ENCODE data around the gene ZCWPW2. TPM values are rescaled to one million over a fixed set of nuclear protein-coding genes. Genes with fewer than 3 reads are reported as not detected.

The ZCWPW2 gene
- total RNA-seq, 1 donor from 2014 or later, result 0.14 TPM

DNA sequence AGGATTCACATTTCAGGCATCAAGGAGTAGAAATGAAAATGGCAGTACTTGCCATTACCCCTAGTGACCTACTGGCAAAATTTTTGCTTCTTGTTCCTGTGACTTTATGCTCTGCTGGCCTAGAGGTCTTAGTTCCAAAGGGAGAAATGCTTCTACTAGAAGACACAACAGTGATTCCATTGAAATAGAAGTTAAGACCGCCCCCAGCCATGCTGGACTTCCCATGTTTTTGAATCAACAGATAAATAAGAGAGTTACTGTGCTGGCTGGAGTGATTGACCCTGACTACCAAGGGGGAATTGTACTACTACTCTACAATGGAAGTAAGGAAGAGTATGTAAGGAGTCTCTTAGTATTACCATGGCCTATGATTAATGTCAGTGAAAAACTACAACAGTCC is 196.3 kb downstream of the ZCWPW2 start:
- DNase-seq (ENCODE audit: low spot score), result no peak
- peaks cover 13% of the 10 kb centered on the region for H3K9me3 Mint-ChIP-seq
- no peak overlapping the region for H3K4me3 Mint-ChIP-seq (ENCODE audit: low read depth)
- no peak overlapping the region for H3K27ac Mint-ChIP-seq
- H3K36me3 Mint-ChIP-seq (ENCODE audit: low read depth), result no peaks in the 10 kb centered on the region
- no peaks in the 10 kb centered on the region for H3K27me3 Mint-ChIP-seq (ENCODE audit: low read depth)
- intact Hi-C loops (cut with micrococcal nuclease), result no loop called here
- H3K4me1 Mint-ChIP-seq (ENCODE audit: low read depth), result no peaks in the 10 kb centered on the region

- no peak overlapping the region for H3K27ac Mint-ChIP-seq
- no peaks in the 10 kb centered on the region for H3K27me3 Mint-ChIP-seq (ENCODE audit: low read depth)
- intact Hi-C loops (cut with micrococcal nuclease), result no loop called here
- peaks cover 4% of the 10 kb centered on the region for H3K9me3 Mint-ChIP-seq
- H3K4me1 Mint-ChIP-seq (ENCODE audit: low read depth), result no peaks in the 10 kb centered on the region
- no peak overlapping the region for H3K4me3 Mint-ChIP-seq (ENCODE audit: low read depth)
- DNase-seq (ENCODE audit: low spot score), result no peak
- H3K36me3 Mint-ChIP-seq (ENCODE audit: low read depth), result no peaks in the 10 kb centered on the region
Measured at GRCh38 chr3:28547677-28548076, 199.2 kb downstream of the ZCWPW2 start.

DNA sequence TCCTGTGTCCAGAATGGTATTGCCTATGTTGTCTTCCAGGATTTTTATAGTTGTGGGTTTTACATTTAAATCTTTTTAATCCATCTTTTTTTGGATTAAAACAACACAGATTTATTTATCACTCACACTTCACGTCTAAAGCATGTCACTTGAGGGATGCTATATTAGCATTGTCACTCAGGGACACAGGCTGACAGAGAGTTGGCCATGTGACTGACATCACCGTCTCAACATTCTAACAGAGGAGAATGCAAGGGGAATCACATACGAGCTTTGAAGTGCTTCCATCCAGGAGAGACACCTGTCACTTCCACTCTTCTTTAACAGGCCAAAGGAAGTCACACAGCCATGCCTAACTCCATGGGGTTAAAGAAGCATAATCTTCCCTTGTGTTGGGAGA is 204.7 kb downstream of the ZCWPW2 start:
- Mint-ChIP-seq H3K4me3 (ENCODE audit: low read depth) (no peak overlapping the region), H3K9me3 (no peaks in the 10 kb centered on the region)

DNA sequence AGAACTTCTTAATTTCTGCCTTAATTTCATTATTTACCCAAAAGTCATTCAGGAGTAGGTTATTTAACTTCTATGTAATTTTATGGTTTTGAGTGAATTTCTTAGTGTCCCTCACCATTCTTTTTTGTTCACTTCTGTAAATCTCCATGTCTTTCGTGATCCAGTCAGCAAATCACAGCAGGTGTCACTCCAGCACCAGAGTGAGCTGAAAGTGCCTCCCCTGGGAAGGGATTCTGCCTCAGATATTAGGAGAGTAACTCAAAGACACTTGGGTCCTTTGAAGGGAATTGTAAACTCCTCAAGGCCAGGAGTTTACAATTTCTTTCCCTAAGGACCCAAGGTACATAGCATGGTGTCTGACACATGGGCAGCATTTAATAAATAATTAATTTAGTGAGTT is 207.7 kb downstream of the ZCWPW2 start:
- H3K27me3 Mint-ChIP-seq (ENCODE audit: low read depth), result no peaks in the 10 kb centered on the region
- intact Hi-C loops (cut with micrococcal nuclease), result no loop called here
- H3K4me1 Mint-ChIP-seq (ENCODE audit: low read depth), result no peaks in the 10 kb centered on the region
- no peaks in the 10 kb centered on the region for H3K36me3 Mint-ChIP-seq (ENCODE audit: low read depth)
- no peaks in the 10 kb centered on the region for H3K9me3 Mint-ChIP-seq
- no peak for DNase-seq (ENCODE audit: low spot score)
- no peak overlapping the region for H3K4me3 Mint-ChIP-seq (ENCODE audit: low read depth)
- H3K27ac Mint-ChIP-seq, result no peak overlapping the region

More for the DNA sequence above, 204.7 kb downstream of the ZCWPW2 start:
- Mint-ChIP-seq H3K4me1 (ENCODE audit: low read depth) (no peaks in the 10 kb centered on the region), H3K27ac (no peak overlapping the region), H3K36me3 (ENCODE audit: low read depth) (no peaks in the 10 kb centered on the region), H3K27me3 (ENCODE audit: low read depth) (no peaks in the 10 kb centered on the region)
- DNase-seq (ENCODE audit: low spot score), result no peak
- intact Hi-C loops (cut with micrococcal nuclease), result no loop called here

- Mint-ChIP-seq H3K36me3 (ENCODE audit: low read depth) (no peaks in the 10 kb centered on the region), H3K4me3 (ENCODE audit: low read depth) (no peak overlapping the region), H3K4me1 (ENCODE audit: low read depth) (no peaks in the 10 kb centered on the region), H3K27me3 (ENCODE audit: low read depth) (no peaks in the 10 kb centered on the region), H3K27ac (no peak overlapping the region), H3K9me3 (no peaks in the 10 kb centered on the region)
- no peak for DNase-seq (ENCODE audit: low spot score)
- intact Hi-C loops (cut with micrococcal nuclease), result no loop called here
Measured at GRCh38 chr3:28564211-28564610, 215.7 kb downstream of the ZCWPW2 start.

DNA sequence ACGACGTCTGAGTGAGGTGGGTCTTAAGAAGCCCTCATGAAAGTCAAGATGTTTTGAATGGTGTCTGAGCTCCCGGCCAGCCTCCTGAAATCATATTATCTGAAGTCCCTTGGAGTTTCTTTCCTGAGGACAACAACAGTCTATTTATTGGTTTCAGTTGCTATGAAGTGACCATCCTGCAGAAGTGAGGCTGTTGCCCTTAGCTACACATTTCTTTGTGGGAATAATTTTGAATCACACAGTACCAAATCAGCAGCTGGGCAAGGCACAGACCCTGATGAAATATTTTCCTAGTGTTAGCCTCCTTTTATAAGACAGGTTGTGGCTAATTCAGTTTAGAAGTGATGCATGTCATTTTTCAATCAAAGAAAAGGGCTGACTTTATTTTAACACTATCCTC is 220.8 kb downstream of the ZCWPW2 start:
- peaks cover 13% of the 10 kb centered on the region for H3K27me3 Mint-ChIP-seq (ENCODE audit: low read depth)
- no peak overlapping the region for H3K27ac Mint-ChIP-seq
- intact Hi-C loops (cut with micrococcal nuclease), result no loop called here

GRCh38 chr3:28574036-28574435 is 225.5 kb downstream of the ZCWPW2 start:
- no peaks in the 10 kb centered on the region for H3K36me3 Mint-ChIP-seq (ENCODE audit: low read depth)
- peaks cover 49% of the 10 kb centered on the region for H3K27me3 Mint-ChIP-seq (ENCODE audit: low read depth)
- H3K9me3 Mint-ChIP-seq, result no peaks in the 10 kb centered on the region
- no peak for DNase-seq (ENCODE audit: low spot score)
- H3K4me3 Mint-ChIP-seq (ENCODE audit: low read depth), result no peak overlapping the region
- no peak overlapping the region for H3K27ac Mint-ChIP-seq
- intact Hi-C loops (cut with micrococcal nuclease), result no loop called here
- H3K4me1 Mint-ChIP-seq (ENCODE audit: low read depth), result peaks cover 2% of the 10 kb centered on the region

More for the DNA sequence above, 220.8 kb downstream of the ZCWPW2 start:
- Mint-ChIP-seq H3K9me3 (no peaks in the 10 kb centered on the region), H3K4me1 (ENCODE audit: low read depth) (no peaks in the 10 kb centered on the region), H3K4me3 (ENCODE audit: low read depth) (no peak overlapping the region), H3K36me3 (ENCODE audit: low read depth) (no peaks in the 10 kb centered on the region)
- no peak for DNase-seq (ENCODE audit: low spot score)

GRCh38 chr3:28575100-28575745 is 226.7 kb downstream of the ZCWPW2 start:
- Mint-ChIP-seq H3K27ac (no peak overlapping the region), H3K9me3 (no peaks in the 10 kb centered on the region), H3K36me3 (ENCODE audit: low read depth) (no peaks in the 10 kb centered on the region), H3K4me3 (ENCODE audit: low read depth) (no peak overlapping the region), H3K27me3 (ENCODE audit: low read depth) (peaks cover 53% of the 10 kb centered on the region), H3K4me1 (ENCODE audit: low read depth) (peaks cover 2% of the 10 kb centered on the region)
- DNase-seq (ENCODE audit: low spot score), result no peak
- intact Hi-C loops (cut with micrococcal nuclease), result loop anchor here (5.0 kb wide), 1 partner anchor 843 kb away; no protein-coding TSS in a partner anchor

Other genes with a start within 250 kb of the ZCWPW2 start
- gene CMC1, start 107.1 kb upstream of the ZCWPW2 start, total RNA-seq, result 20.6 and 23.5 TPM in 2 replicates
- 35.6 and 37.5 TPM in 2 replicates for gene AZI2, start 103 bp downstream of the ZCWPW2 start, total RNA-seq

Data from activated T-helper 2 cell treated with anti-CD3 and anti-CD28 coated beads, Interferon-gamma antibody, Interleukin-2, Interleukin-4, amounts not matched to agents 10 μg/mL and 5 μg/mL and 100 μg/mL, durations not matched to agents 14 hours and 24 hours and 36 hours (primary cell).